ENCODE results near the gene TSPAN9.

GRCh38 chr12:3261782-3262359 lies 184.7 kb downstream of the TSPAN9 start:
- TF ChIP-seq CTCF (IDR thresholded peaks at IDR 0.05) (no peak), POLR2A (IDR thresholded peaks at IDR 0.05) (no peak)

Measured in body of pancreas (tissue), 4 donors.